NCI-H1930 (cell line): ENCODE measurements around the gene KHDC4.
A peak's percentile ranks its signal among the peaks of the same experiment; 100 is the strongest.
"Not testable (repeated sequence)": the region's sequence is repeated elsewhere in the genome, so short reads cannot be mapped to it uniquely, and the experiment has no call there.

Source experiments
- DNase-seq, 2 experiments: peaks; one replicate each; lab custom pipeline; 2025; lab: John Stamatoyannopoulos, UW

The KHDC4 gene

DNA sequence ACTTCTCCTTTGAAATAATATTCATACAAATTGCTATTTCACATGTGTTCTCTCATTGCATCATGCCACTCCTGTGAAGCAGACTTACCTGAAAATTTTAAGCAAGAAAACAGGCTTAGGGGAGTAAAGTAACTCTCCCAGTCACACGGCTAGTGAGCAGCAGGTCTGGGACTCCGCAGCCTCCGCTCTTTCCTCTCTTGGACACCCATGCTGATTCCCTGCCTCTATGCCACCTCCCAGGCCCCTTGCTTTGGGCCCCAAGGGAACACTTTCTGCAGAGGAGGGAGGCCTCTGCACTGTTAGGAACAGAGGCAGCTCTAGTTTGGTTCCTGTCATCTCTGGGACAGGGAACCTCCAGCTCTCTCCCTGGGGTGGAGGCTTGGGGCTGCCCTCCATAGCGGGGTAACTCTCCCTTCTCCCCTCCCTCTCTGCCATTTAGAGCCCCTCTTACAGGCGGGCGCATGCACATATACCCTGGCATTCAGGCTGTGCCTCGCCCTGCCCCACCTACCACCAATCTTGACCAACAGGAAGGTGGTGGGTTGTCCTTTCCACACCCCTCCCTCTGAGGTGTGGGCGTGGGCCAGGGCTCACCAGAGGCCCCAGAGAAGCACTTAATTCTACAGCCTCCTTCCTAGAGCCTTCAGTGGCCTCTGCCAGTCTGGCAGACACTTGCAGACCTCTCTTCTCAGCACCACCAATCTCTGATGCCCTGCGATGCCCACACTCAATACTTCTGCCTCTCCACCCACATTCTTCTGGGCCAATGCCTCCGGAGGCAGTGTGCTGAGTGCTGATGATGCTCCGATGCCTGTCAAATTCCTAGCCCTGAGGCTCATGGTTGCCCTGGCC, 7.0 kb upstream of the KHDC4 start, which contains the start of gene RXFP4:
TSS of gene RXFP4 (plus strand) at position 646 of the 852 bp plus-strand sequence. CDS start at position 718, 72 bp downstream.
- no peak for DNase-seq

DNA sequence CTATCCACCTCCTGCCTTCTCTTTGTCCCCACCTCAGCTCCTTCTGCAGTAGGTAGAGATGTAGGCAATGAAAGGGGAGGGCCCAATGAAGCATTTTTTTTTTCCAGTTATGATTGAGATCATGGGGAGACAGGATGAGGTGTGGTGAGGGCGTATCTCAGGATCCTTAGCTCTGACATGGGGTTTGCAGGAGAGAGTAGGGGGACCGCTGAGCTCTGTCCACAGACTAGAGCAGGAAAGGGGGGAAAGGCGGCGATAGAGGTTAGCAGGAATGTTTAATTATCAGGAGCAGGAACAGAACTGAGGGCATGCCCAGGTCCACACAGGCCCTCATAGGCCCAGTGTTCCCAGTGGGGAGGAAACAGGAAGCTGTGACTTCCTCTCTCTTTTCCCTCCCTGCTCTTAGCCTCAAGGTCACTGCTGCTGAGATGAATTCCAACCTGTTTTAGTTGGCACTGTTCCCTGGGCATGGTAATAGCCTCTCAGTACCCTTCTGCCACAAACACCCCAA, 6.3 kb upstream of the KHDC4 start:
- DNase-seq: no peak

DNA sequence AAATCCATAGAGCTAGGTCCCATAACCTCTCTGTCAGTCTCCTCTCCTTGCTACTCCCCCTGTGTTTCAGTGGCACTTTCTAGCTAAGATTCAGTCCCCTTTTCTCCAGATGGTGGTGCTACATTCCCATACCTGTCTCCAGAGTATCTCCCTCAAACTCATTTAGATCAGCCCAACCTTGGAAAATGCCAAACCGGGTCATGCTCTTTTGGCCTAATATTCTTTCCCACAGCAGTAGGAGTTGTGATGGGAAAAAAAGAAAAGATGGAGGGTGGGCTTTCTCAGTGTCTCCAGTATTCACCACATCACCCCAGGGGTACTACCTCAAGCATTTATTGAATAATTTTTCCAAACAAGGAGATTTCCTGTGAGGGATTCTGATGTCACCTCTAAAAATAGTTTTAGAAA, 4.0 kb upstream of the KHDC4 start:
- peak in 1 of 2 experiments; percentile 59 for DNase-seq

DNA sequence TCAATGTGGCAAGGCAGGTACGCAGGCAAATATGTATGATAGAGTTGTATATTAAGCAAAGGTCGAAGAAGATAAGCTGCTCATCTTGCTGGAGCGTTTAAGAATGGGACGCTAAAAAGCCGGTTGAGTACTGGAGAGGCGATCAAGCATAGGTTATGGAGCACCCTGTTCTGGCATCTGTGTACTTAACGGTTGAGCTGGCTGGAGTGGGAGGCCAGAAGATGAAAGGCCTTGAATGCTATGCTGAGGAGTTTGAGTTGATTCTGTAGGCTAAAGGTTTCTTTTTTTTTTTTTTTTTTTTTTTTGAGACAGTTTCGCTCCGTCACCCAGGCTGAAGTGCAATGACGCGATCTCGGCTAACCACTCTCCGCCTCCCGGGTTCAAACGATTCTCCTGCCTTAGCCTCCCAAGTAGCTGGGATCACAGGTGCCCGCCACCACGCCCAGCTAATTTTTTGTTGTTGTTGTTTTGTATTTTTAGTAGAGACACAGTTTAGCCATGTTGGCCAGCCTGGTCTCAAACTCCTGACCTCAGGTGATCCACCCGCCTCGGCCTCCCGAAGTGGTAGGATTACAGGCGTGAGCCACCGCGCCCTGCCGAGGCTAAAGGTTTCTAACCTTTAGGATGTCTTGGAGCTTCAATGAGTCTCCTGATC, 850 bp upstream of the KHDC4 start:
- no peak for DNase-seq

DNA sequence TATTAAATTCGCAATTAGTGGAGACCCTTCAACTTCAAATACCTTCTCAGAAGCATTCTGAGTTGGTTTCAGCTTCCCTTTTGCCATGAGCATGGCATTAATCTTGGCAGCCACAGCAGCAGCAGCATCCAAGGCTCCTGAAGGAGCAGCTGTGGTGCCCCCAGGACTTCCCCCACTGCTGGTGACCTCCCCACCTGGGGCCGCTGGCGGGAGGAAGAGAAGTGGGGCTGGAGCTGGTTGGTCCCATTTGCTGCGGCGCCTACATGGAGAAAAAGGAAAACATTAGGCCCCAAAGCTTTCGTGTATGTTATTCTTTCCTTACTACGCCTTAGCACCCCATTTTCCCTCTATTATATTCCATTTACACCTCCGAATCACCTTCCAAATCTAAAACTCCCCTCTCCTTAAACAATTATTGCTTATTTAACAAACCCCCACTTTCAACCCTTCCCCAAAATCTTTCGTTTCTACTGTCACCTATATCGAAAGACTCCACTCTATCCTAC, 569 bp downstream of the KHDC4 start:
- no peak for DNase-seq

DNA sequence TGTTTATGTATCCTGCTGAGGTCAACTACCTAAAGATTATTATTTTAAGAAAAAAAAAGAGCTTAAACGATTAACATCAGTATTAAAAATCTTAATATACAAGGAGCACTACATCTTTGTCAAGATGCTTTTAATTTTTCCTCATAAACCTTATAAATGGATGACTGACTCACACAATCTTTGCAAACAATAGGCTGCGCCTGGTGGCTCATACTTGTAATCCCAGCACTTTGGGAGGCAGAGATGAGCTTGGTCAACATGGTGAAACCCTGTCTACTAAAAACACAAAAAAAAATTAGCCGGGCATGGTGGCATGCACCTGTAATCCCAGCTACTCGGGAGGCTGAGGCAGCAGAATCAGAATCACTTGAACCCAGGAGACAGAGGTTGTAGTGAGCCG, 1.7 kb downstream of the KHDC4 start:
- no peak for DNase-seq

DNA sequence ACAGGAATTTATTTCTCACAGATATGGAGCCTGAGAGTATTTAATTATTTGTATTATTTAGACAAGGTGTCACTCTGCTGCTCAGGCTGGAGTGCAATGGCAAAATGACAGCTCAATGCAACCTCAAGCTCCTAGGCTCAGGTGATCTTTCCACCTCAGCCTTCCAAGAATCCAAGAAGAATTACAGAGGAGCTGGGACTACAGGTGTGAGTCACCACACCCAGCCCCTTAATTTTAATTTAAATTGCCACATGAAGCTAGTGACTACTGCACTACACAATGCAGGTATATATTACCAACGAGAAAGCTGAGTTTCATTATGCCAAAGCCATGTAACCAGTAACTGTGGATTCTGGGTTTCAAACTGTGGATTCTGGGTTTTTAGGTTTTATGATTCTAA, 2.1 kb downstream of the KHDC4 start:
- no peak for DNase-seq

DNA sequence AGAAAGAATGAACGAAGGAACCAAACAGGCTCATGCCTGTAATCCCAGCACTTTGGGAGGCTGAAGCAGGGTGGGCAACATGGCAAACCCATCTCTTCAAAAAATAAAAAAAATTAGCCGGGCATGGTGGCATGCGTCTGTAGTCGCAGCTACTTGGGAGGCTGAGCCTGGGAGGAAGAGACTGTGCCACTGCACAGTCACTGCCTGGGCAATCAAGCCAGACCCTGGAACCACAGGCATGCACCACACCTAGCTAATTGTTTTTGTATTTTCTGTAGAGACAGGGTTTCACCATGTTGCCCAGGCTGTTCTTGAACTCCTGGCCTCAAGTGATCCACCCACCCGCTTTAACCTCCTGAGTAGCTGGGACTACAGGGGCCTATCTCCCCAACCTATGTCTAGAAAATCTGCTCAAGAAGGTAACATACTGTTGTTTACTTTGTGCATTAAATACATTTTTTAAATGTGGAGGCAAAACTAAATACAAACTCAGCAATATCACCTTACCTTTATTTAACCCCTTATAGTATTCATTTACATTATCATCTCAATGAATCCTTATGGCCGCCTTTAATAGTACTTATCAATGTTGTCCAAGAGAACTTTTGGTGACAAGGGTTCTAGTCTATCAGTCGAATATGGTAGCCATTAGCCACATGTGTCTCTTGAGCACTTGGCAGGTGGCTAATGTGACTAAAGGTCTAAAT, 2.7 kb downstream of the KHDC4 start:
- DNase-seq: no peak

DNA sequence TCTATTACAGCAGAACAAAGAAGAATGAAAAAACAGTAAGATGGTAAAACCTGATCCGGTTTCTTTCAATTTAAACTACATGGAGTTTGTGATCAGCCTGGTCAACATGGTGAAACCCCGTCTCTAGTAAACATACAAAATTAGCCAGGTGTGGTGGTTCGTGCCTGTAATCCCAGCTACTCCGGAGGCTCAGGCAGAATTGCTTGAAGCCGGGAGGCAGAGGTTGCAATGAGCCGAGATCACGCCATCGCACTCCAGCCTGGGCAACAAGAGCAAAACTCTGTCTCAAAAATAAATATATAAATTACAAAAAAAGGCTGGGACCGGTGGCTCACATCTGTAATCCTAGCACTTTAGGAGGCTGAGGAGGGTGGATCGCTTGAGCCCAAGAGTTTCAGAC, 3.5 kb downstream of the KHDC4 start:
- DNase-seq: not testable (repeated sequence)

DNA sequence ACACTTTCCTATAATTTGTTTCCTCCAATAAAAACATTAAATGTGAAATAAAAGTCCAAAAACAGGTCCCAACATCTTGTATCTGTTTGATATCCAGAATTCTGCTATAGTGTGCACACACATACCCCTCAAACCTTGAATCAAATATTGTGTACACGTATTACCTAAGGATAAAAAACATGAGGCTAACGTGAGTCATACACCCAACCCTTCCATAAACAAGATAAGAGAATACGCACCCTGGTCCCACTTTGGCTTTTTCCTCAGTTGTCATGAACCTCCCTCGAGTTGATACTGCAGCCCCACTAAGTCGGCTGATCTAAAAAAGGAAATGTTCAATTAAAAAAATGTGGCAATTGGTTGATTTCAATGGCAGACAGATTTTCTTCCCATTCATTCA, 5.2 kb downstream of the KHDC4 start:
- DNase-seq: no peak

DNA sequence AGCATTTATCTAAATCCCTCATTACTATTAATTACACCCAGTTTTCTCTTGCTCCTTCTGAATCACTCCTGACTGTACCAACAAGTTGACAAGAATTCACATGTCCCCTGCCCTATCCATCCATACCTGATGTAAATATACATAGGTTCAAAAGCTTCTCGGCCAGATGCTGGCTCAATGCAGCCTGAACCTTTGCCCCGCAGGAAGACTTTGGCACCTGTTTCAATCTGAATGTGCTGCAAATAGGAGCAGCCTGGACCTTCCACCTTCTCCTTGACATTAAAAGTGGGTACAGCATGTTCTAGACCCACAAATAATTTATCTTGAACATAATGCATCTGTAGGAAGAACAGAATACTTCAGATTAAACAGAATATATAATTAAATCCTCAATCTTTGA, 8.7 kb downstream of the KHDC4 start:
- DNase-seq: no peak

DNA sequence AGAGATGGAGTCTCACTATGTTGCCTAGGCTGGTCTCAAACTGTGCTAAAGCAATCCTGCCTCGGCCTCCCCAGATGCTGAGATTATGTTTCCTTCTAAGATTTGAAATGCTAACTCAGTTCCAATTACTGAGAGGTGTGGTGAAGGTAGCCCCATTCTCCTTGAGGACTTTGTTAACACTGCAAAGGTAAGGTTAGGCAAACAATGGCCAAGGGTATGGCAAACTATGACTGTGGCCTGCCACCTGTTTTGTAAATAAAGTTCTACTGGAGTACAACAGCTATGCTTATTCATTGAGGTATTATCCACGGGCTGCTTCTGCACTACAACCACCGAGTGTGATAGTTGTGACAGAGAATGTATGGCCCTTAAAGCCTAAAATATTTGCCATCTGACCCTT, 13.5 kb downstream of the KHDC4 start:
- no peak for DNase-seq

DNA sequence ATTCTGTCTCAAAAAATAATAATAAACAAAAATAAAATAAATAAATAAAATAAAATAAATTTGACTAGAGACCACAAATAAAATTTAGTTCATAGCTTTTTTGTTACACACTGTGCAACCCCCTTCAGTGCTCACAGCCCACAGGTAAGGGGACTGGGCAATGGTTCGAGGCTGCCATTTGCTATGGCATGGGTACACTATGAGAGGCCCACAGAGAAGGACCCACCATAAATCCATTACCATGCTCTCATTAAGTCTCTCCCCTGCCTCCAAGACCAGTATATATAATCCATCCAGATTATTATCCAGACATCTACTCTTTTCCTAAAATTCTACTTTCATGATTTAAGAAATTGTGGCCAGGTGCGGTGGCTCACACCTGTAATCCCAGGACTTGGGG, 14.4 kb downstream of the KHDC4 start:
- no peak for DNase-seq

DNA sequence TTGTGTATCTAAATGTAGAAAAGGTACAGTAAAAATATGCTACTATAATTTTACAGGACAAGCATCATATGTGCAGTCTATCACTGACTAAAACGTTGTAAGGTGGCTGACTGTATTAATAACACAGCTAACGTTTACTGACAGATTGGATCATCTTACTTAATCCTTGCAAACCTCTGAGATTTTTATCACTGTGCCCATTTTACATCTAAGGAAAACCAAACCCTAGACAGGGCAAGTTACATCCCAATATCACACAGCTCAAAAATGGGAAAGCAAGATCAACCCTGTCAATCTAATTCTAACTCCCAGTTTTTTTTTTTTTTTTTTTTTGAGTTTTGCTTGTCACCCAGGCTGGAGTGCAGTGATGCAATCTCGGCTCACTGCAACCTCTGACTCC, 15.6 kb downstream of the KHDC4 start:
- DNase-seq: no peak

DNA sequence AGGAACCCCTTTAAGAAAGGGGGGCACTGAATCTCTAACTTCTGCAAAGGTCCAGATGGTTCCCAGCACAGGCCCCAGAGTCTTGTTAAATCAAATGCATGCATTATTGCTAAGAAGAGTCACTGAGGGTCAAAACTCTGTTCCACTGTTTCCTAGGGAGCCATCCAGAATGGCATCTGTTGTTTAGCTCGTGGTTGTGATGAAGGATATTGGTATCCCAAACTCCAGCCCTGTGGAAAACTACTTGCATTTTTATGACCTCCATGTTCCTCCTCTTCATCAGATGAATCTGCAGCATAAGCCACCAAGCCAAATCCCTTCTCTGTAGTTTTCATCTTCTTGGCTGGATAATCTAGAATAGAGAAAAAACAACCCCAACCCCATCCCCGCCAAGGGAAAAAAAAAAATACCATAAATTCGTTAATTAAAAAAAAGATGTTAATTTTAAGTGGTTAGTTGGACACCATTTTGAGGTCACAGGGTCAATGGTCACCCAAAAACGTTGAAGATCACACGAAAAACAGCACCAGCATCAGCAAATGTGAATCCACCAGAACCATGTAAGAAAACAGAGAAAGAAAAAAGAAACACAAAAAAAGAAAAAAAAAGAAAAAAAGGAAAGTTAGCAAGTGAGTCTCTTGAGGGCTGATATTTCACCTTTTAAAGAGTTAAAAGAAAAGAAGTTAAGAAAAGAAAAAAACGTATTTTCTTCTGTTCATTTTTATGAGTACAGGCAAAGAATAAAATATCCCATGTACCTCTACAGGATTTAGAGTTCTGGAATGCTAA, 20.1 kb downstream of the KHDC4 start:
- no peak for DNase-seq

DNA sequence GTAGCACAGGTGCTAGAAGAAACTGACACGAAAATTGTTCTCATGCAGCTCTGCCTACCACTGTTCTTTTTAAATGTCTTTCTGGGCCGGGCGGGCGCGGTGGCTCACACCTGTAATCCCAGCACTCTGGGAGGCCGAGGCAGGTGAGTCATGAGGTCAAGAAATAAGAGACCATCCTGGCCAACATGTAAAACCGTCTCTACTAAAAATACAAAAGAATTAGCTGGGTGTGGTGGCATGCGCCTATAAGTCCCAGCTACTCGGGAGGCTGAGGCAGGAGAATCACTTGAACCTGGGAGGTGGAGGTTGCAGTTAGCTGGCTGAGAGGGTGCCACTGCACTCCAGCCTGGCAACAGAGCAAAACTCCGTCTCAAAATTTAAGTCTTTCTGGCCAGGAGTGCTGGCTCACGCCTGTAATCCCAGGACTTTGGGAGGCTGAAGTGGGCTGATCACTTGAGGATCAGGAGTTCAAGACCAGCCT, 22.1 kb downstream of the KHDC4 start:
- no peak for DNase-seq

DNA sequence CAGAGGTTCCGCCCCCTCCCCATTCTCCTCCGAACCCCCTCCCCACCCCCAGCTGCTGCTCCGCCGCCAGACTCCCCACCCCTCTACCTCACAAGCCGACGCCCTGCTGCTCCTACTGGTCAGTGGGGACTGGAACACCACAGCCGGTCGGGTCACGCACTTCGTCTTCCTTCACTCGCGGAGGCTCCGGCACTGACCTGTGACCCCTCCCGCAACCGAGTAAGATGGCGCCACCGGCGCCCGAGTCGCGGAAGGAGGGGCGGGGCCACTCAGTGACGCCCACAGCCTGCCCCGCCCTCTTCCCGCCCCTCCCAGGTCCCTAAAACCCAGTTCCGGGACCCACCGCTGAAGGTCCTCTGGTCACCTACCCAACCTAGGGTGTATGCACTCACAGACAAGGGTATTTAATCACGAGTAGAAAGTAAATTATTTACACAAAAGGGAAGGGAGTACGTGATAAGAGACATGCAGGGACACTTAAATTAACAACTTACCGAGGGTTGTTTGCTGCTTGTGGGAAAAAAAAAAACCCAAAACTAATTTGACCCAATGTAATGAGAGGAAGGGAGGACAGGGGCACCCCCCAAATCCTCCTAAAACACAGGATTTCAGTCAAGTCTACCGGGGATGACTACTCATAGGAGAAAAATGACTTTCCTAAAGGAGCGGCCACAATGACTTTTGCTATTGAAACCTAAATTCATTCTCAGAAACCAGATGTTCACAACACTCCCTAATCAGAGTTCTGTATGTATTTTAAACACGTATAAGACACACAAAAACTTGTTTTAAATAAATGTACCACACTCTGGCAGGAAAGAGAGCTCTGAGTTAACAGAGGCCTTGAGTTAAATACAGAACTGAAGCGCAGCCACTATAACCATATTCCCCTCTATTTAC, 22.8 kb downstream of the KHDC4 start, which contains the start of gene RIT1:
TSS of gene RIT1 (minus strand) at position 194 of the 900 bp plus-strand sequence. CDS start 588 bp downstream, outside the sequence.
- DNase-seq: peak; percentile 54 to 84

DNA sequence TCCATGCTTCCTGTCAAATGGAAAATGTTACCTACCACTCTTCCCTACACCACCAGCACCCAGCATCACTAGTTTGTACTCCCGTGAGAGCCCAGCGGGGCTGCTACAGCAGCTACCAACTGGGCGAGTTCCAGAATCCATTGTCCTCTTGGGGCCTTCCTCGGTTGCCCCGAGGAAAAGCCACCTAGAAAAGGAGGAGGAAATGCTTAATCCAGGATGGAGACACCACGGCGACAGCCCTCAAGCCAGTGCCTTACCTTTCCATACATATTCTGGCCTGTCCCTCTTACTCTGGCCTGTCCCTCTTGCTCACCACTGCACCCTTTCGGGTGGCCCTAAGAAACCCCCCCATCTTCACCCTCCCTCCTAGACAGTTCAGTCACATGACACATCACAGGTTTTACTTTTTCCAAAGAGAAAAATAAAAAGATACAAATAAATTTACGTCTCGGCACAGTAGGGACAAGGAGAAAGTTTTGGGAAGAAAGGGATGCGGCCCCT, 23.5 kb downstream of the KHDC4 start:
- no peak for DNase-seq

DNA sequence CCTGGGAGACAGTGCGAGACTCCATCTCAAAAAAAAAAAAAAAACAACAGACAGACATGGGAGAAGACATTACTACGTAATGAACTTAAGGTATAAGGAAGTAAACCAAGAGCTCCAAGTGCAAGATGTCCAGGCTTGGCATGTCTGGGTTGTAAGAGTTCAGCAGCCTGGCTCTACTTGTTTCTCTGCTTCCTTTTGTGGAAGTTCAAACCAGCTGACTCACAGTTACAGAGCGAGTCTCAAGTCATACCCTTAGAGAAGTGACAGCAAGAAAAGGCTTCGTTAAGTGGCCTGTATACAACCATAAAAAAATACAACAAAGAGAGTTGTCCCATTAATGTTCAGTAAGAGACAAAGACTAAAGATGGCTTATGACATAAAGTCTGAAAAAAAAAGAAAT, 24.3 kb downstream of the KHDC4 start:
- DNase-seq: no peak

DNA sequence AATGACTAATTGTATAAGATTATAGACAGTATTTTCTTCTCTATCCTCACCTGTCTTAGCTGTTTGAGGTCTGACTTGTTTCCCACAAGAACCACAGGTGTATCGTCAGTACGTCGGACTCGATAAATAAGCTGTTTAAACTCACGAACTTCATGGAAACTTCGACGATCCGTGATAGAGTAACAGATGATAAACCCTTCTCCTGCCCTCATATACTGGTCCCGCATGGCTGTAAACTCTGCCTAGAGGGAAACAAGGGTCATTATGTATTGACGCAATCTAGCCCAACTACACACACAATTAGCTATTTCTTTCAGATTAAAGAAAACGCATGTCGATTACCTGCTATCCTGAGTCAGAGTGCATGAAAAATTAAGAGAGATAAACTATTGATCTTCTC, 30.0 kb downstream of the KHDC4 start:
- no peak for DNase-seq
